ENCODE results near the gene FAM76B.

Gene FAM76B

DNA sequence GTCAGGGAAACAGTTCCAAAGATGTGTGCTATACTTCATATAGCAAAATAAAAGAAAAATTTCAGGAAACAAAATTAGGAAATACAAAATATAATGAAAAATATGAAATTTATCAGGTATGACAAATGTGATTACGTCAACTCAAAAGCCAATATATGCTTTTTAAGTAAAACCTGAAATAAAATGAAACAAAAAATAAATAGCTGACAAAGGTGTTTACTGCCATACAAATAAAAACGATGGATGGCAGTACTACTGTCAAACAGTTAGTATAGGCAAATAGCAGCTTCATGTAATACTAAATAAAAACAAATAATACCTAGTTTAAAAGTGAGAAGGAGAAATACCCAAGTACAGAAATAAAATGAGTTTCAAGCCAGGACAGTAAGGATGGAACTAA lies 14.4 kb upstream of the FAM76B start:
- Histone ChIP-seq H3K4me1 (ENCODE audit: insufficient read depth, low read length) (no peaks in the 10 kb centered on the region), H3K27me3 (ENCODE audit: insufficient read depth, low read length) (no peaks in the 10 kb centered on the region), H3K9me3 (ENCODE audit: low read length) (peaks cover 11% of the 10 kb centered on the region), H3K36me3 (ENCODE audit: insufficient read depth, low read length) (peaks cover 75% of the 10 kb centered on the region), H2AFZ (ENCODE audit: low read depth, low read length) (no peak overlapping the region), H3K4me3 (ENCODE audit: low read length) (no peak overlapping the region)

DNA sequence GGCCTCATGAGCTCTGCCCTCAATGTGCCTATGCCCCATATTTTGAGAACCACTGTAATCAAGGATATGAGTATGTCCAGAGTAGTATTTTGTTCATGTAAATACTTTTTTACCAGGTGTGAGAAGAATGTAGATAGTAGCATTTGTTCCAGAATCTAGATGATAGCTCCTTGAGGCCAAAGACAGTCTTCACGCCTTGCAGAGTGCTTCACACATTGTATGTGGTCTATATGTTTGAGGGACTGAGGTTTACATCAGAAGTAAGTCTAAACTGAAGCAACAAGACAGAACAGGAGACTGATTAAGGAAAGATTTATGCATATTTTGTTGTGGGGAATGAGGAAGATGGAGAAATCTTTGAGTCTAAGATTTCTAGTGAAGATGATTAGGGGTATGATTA lies 13.2 kb upstream of the FAM76B start:
- H3K4me1 ChIP-seq (ENCODE audit: insufficient read depth, low read length): no peaks in the 10 kb centered on the region
- H3K27me3 ChIP-seq (ENCODE audit: insufficient read depth, low read length): no peaks in the 10 kb centered on the region
- no peak overlapping the region for H3K4me3 ChIP-seq (ENCODE audit: low read length)
- H3K36me3 ChIP-seq (ENCODE audit: insufficient read depth, low read length): peaks cover 77% of the 10 kb centered on the region
- H3K9me3 ChIP-seq (ENCODE audit: low read length): peaks cover 11% of the 10 kb centered on the region
- H2AFZ ChIP-seq (ENCODE audit: low read depth, low read length): no peak overlapping the region

DNA sequence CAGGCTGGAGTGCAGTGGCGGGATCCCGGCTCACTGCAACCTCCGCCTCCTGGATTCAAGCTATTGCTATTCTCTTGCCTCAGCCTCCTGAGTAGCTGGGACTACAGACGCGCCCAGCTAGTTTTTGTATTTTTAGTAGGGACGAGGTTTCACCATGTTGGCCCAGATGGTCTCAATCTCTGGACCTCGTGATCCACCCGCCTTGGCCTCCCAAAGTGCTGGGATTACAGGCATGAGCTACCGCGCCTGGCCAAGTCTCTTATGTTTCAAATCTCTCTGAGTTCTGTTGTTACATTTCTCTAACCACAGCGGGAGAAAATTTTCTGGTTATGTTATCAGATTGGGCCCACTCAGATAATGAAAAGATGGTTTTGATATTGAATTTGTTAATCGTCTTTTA lies 10.9 kb upstream of the FAM76B start:
- Histone ChIP-seq H3K9me3 (ENCODE audit: low read length) (peaks cover 2% of the 10 kb centered on the region), H3K4me3 (ENCODE audit: low read length) (no peak overlapping the region), H2AFZ (ENCODE audit: low read depth, low read length) (no peak overlapping the region), H3K36me3 (ENCODE audit: insufficient read depth, low read length) (peaks cover 60% of the 10 kb centered on the region), H3K27me3 (ENCODE audit: insufficient read depth, low read length) (no peaks in the 10 kb centered on the region), H3K4me1 (ENCODE audit: insufficient read depth, low read length) (no peaks in the 10 kb centered on the region)

- no peak overlapping the region for H3K4me3 ChIP-seq (ENCODE audit: low read length)
- no peaks in the 10 kb centered on the region for H3K27me3 ChIP-seq (ENCODE audit: insufficient read depth, low read length)
- peaks cover 2% of the 10 kb centered on the region for H3K9me3 ChIP-seq (ENCODE audit: low read length)
- H2AFZ ChIP-seq (ENCODE audit: low read depth, low read length): no peak overlapping the region
- H3K4me1 ChIP-seq (ENCODE audit: insufficient read depth, low read length): no peaks in the 10 kb centered on the region
- H3K36me3 ChIP-seq (ENCODE audit: insufficient read depth, low read length): peaks cover 53% of the 10 kb centered on the region
Measured at GRCh38 chr11:95799546-95799945, 10.0 kb upstream of the FAM76B start.

GRCh38 chr11:95796501-95796900 lies 6.9 kb upstream of the FAM76B start:
- peaks cover 30% of the 10 kb centered on the region for H3K36me3 ChIP-seq (ENCODE audit: insufficient read depth, low read length)
- no peak overlapping the region for H2AFZ ChIP-seq (ENCODE audit: low read depth, low read length)
- H3K4me1 ChIP-seq (ENCODE audit: insufficient read depth, low read length): peaks cover 14% of the 10 kb centered on the region
- H3K9me3 ChIP-seq (ENCODE audit: low read length): no peaks in the 10 kb centered on the region
- H3K27me3 ChIP-seq (ENCODE audit: insufficient read depth, low read length): no peaks in the 10 kb centered on the region
- no peak overlapping the region for H3K4me3 ChIP-seq (ENCODE audit: low read length)

DNA sequence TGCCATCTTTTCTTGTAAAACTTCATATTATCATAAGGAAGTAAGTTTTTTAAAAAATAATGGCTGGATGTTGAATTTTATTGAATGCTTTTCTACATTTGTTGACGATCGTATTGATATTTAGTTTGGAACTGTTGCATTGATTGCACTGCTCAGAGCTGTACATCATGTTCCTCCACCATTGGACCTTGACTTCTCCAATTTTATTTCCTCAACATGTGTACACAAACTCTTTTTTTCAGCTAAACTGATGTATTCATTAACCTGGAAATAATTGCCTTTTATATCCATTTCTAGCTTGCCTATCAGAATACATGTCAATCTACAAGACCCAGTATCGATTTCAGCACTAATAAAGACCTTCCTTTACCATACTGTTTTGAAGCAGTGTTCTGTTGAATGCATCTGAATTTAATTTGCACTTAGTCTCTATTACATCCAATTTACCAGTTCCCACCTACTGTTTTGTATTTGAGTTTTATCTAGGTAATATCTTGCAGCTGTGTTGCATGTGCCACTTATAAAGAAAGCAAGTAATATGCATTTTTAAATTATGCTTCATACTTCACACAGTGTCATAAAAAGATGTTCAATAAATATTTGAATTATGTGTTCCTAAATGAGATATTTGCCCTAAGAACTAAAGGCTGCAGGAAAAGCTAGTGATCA lies 6.2 kb upstream of the FAM76B start:
- H3K36me3 ChIP-seq (ENCODE audit: insufficient read depth, low read length): peaks cover 23% of the 10 kb centered on the region
- H3K9me3 ChIP-seq (ENCODE audit: low read length): no peaks in the 10 kb centered on the region
- H3K4me1 ChIP-seq (ENCODE audit: insufficient read depth, low read length): peaks cover 15% of the 10 kb centered on the region
- H2AFZ ChIP-seq (ENCODE audit: low read depth, low read length): no peak overlapping the region
- H3K27me3 ChIP-seq (ENCODE audit: insufficient read depth, low read length): no peaks in the 10 kb centered on the region
- no peak overlapping the region for H3K4me3 ChIP-seq (ENCODE audit: low read length)

GRCh38 chr11:95794086-95794485 lies 4.5 kb upstream of the FAM76B start:
- H3K36me3 ChIP-seq (ENCODE audit: insufficient read depth, low read length): peaks cover 8% of the 10 kb centered on the region
- H3K27me3 ChIP-seq (ENCODE audit: insufficient read depth, low read length): no peaks in the 10 kb centered on the region
- H3K4me3 ChIP-seq (ENCODE audit: low read length): no peak overlapping the region
- no peaks in the 10 kb centered on the region for H3K9me3 ChIP-seq (ENCODE audit: low read length)
- H2AFZ ChIP-seq (ENCODE audit: low read depth, low read length): no peak overlapping the region
- H3K4me1 ChIP-seq (ENCODE audit: insufficient read depth, low read length): peaks cover 15% of the 10 kb centered on the region

DNA sequence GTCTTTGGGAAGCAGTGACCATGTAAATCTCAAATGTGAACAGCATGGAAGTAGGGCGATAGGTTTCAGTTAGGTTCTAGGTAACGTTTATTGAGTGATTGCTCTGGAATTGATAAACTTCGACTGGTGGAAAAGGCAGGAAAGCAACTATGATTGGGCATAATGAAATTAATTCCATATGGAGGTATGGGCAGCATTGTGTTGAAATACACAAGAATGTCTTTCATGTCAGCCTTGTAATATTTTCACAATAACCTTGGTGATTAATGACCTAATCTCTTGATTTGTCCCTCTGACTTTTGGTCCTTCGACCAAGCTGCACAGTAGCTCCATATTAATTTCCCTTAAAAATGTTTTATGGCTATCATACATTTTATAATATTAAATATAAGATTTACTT lies 3.5 kb upstream of the FAM76B start:
- Histone ChIP-seq H3K4me1 (ENCODE audit: insufficient read depth, low read length) (peaks cover 20% of the 10 kb centered on the region), H3K36me3 (ENCODE audit: insufficient read depth, low read length) (peaks cover 5% of the 10 kb centered on the region), H3K27me3 (ENCODE audit: insufficient read depth, low read length) (no peaks in the 10 kb centered on the region), H2AFZ (ENCODE audit: low read depth, low read length) (no peak overlapping the region), H3K9me3 (ENCODE audit: low read length) (no peaks in the 10 kb centered on the region), H3K4me3 (ENCODE audit: low read length) (no peak overlapping the region)

GRCh38 chr11:95792700-95793099 lies 3.1 kb upstream of the FAM76B start:
- Histone ChIP-seq H3K4me3 (ENCODE audit: low read length) (no peak overlapping the region), H2AFZ (ENCODE audit: low read depth, low read length) (no peak overlapping the region), H3K36me3 (ENCODE audit: insufficient read depth, low read length) (peaks cover 9% of the 10 kb centered on the region), H3K27me3 (ENCODE audit: insufficient read depth, low read length) (no peaks in the 10 kb centered on the region), H3K9me3 (ENCODE audit: low read length) (no peaks in the 10 kb centered on the region), H3K4me1 (ENCODE audit: insufficient read depth, low read length) (peaks cover 22% of the 10 kb centered on the region)

DNA sequence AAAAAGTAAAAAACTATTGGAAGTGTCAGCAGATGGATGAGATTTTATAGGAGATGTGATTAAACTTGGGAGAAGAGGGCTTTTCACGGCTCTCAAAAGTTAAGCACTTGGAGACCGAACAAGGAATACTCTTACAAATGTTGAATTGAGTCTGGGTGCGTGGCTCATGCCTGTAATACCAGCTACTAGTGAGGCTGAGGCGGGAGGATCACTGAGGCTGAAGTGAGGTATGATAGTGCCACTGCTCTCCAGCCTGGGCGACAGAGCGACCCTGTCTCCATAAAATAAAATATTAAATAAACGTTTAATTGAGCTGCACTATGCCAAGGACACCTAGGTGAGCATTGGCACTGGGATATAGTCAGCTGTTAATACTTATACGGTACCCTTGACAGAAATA lies 2.6 kb upstream of the FAM76B start:
- Histone ChIP-seq H3K27me3 (ENCODE audit: insufficient read depth, low read length) (no peaks in the 10 kb centered on the region), H2AFZ (ENCODE audit: low read depth, low read length) (no peak overlapping the region), H3K36me3 (ENCODE audit: insufficient read depth, low read length) (peaks cover 13% of the 10 kb centered on the region), H3K4me3 (ENCODE audit: low read length) (peak overlapping the region; percentile 85), H3K9me3 (ENCODE audit: low read length) (no peaks in the 10 kb centered on the region), H3K4me1 (ENCODE audit: insufficient read depth, low read length) (peaks cover 22% of the 10 kb centered on the region)

DNA sequence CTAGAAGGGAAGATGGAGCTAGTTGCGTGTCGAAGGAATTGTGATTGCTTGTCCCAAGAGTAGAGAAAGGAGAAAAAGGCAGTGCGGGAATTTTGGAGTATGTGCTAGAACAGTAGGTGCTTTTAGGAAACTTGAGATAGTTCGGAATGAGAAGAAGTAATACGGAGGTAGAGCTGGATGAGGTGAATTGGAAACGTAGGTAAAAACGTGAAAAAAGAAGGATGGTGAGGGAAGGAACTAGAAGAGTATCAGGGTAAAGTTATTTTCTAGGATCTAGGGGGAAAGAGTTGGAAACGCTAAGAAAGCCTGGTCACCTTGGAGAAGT lies 2.1 kb upstream of the FAM76B start:
- H3K4me1 ChIP-seq (ENCODE audit: insufficient read depth, low read length): peaks cover 22% of the 10 kb centered on the region
- peaks cover 13% of the 10 kb centered on the region for H3K36me3 ChIP-seq (ENCODE audit: insufficient read depth, low read length)
- no peaks in the 10 kb centered on the region for H3K9me3 ChIP-seq (ENCODE audit: low read length)
- peak overlapping the region; percentile 85 for H3K4me3 ChIP-seq (ENCODE audit: low read length)
- H3K27me3 ChIP-seq (ENCODE audit: insufficient read depth, low read length): no peaks in the 10 kb centered on the region
- no peak overlapping the region for H2AFZ ChIP-seq (ENCODE audit: low read depth, low read length)

DNA sequence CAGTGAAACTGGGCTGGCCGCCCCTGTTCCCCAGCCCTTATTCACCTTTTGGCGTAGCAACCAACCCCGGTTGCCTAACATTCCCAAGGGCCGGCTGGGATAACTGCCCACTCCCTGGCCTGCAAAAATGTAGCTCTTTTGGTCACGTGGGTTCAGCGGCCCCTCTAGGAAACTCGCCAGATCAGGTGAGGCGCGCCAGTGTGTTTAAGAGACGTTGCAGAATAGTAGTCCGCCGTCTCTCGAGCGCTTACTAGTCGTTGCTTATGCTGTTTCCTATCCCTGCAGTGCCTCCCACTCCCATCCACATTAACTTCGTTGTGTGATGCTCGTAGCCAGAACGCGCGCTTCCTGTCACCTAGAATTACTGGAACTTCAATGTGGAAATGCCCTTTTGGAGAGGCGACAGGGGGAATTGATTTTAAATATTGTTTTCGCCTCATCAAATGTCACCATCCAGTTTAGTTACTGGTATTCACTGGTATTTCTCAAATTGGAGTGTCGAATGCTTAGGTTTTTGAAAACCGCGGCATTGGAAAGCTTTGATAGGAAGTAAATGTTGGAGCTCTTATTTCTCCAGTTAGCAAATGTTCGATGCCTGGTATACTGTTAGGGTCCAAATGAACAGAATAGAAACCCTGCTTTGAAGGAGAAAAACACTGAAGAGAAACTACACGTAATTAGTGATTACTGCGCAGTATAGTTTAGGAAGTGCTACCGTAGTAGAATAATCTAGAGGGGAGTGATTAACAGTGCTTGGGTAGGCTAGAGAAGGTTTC lies 1.5 kb upstream of the FAM76B start:
- peak overlapping the region; percentile 85 for H3K4me3 ChIP-seq (ENCODE audit: low read length)
- H3K4me1 ChIP-seq (ENCODE audit: insufficient read depth, low read length): peaks cover 22% of the 10 kb centered on the region
- H2AFZ ChIP-seq (ENCODE audit: low read depth, low read length): peak overlapping the region; percentile 91
- H3K27me3 ChIP-seq (ENCODE audit: insufficient read depth, low read length): no peaks in the 10 kb centered on the region
- H3K36me3 ChIP-seq (ENCODE audit: insufficient read depth, low read length): peaks cover 16% of the 10 kb centered on the region
- no peaks in the 10 kb centered on the region for H3K9me3 ChIP-seq (ENCODE audit: low read length)

DNA sequence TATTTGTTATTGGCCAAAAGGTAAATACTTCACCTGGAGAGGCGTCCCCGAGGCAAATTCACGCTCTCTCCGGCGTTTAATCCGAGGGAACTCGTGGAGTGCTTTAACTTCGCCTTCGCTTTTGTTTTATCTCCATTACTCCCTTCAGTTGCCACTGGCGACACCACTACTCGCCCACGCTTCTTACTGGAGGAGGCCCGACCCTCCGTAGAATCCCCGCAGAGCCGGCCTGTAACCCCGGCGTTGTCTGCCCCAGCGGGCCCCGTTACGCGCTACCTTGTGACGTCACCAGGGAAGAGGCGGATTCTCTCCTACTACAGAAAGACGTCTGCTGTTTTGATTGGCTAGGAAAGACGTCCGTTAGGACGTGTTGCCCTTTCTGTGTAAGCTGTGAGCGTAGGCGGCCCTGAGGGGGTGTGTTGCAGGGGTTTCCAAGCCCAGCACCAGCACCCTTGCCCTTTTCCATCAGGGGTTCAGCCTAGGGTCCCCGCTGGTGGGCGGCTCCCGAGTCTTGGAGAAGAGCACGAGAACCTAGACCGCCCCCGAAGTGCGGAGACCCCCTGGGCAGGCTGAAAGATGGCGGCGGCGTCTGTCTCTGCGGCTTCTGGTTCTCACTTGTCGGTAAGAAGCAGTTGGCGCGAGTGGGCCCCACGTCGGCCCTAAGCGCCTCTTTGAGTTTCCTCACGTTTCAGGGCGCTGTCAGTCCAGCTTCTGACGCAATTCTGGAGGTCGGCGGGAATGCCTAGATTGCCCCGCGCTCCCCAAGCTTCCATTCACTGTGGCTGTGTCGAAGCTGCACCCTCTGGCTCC lies 746 bp upstream of the FAM76B start, which contains the start of gene CEP57:
CEP57 (plus strand) TSS at position 376 of the 810 bp plus-strand sequence; CDS start at position 577, 201 bp downstream.
- H2AFZ ChIP-seq (ENCODE audit: low read depth, low read length): peak within 1 kb of the TSS; percentile 91
- H3K36me3 ChIP-seq (ENCODE audit: insufficient read depth, low read length): peaks cover 24% of the 10 kb centered on the region
- H3K9me3 ChIP-seq (ENCODE audit: low read length): no peaks in the 10 kb centered on the region
- H3K27me3 ChIP-seq (ENCODE audit: insufficient read depth, low read length): no peaks in the 10 kb centered on the region
- H3K4me3 ChIP-seq (ENCODE audit: low read length): peak within 1 kb of the TSS; percentile 85
- H3K4me1 ChIP-seq (ENCODE audit: insufficient read depth, low read length): peaks cover 22% of the 10 kb centered on the region
